Measurements from ENCODE around the gene PEX7. TPM values are rescaled to one million over a fixed set of nuclear protein-coding genes. Genes with fewer than 3 reads are reported as not detected.
A peak's percentile ranks its signal among the peaks of the same experiment; 100 is the strongest.

The PEX7 gene
- total and polyA plus RNA-seq, 10 of the 15 experiments (the other 5 are each of a cell fraction or from before 2014, with no cell fraction given), result 0.58 to 12.4 (median 8.8) TPM

DNA sequence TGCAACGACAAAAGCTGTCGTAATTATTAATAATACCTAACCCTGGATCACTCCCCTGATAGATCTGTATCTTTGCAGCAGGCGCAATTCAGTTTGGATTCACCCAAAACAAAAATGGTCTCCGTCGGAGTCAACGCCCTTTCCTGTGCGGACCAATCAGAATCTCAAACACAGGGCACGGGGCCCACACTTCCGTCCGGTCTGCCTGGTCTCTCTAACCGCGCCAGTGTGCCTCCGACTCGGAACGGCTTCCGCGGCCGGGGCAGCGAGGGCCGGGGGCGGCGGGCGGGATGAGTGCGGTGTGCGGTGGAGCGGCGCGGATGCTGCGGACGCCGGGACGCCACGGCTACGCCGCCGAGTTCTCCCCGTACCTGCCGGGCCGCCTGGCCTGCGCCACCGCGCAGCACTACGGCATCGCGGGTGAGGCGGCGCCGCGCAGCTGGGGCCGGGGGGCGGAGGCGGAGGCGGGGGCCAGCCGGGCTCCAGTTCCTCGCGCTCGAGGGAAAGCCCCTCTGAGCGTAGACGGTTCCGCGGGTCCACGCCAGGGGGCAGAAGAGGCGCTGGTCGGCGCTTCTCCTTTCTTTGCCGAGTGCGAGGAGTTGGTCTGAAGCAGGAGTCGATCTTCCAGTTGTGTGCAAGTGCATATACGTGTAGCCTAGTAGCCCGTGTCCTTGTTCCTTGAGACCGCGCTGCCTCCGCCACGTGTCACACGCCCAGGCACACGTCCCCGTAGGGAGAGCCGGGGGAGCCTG lies at the start of gene PEX7 (continued):
- TF ChIP-seq BCL3 (IDR thresholded peaks at IDR 0.05; ENCODE audit: borderline replicate concordance, insufficient read depth, low read depth, low read length, poor library complexity, severe bottlenecking) (peak; percentile 77), CBX5 (IDR thresholded peaks at IDR 0.05; ENCODE audit: low read depth) (no peak), TCF7 (IDR thresholded peaks at IDR 0.05; ENCODE audit: borderline replicate concordance) (no peak), RAD51 (IDR thresholded peaks at IDR 0.05) (peak; percentile 94), ZBTB4 (CRISPR knock-in tag; IDR thresholded peaks at IDR 0.05) (no peak), ZBTB40 (IDR thresholded peaks at IDR 0.05; ENCODE audit: borderline replicate concordance) (peak; percentile 67; the same call in 1 of the 2 replicates), ASH2L (IDR thresholded peaks at IDR 0.05; ENCODE audit: borderline replicate concordance, low read depth) (peak; percentile 85), NR2F1 (conservative IDR thresholded peaks at IDR 0.05) (peak; percentile 74), RELA (IDR thresholded peaks at IDR 0.05; ENCODE audit: borderline replicate concordance, partially characterized antibody) (no peak), SIN3A (IDR thresholded peaks at IDR 0.05; ENCODE audit: low read depth, low read length) (0 out of 2 replicates have a peak, but pooled peaks have one; percentile 13), SREBF1 (IDR thresholded peaks at IDR 0.05; ENCODE audit: low read length) (0 out of 2 replicates have a peak, but pooled peaks have one; percentile 32), LARP7 (IDR thresholded peaks at IDR 0.05) (peak; percentile 91), SIX5 (IDR thresholded peaks at IDR 0.05; ENCODE audit: low read depth, low read length, severe bottlenecking) (peak; percentile 74), CEBPZ (IDR thresholded peaks at IDR 0.05; ENCODE audit: low read depth, low read length) (no peak)
- TF ChIP-seq, protein P1, sequence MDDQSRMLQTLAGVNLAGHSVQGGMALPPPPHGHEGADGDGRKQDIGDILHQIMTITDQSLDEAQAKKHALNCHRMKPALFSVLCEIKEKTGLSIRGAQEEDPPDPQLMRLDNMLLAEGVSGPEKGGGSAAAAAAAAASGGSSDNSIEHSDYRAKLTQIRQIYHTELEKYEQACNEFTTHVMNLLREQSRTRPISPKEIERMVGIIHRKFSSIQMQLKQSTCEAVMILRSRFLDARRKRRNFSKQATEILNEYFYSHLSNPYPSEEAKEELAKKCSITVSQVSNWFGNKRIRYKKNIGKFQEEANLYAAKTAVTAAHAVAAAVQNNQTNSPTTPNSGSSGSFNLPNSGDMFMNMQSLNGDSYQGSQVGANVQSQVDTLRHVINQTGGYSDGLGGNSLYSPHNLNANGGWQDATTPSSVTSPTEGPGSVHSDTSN (IDR thresholded peaks at IDR 0.05; ENCODE audit: insufficient replicate concordance, low read depth, low read length), result peak; percentile 37
